A549 (cell line): ENCODE measurements around the gene CYP4F22. TPM values are rescaled to one million over a fixed set of nuclear protein-coding genes. Genes with fewer than 3 reads are reported as not detected.
A peak's percentile ranks its signal among the peaks of the same experiment; 100 is the strongest.
"Not testable (repeated sequence)": the region's sequence is repeated elsewhere in the genome, so short reads cannot be mapped to it uniquely, and the experiment has no call there.

Experiments
- ATAC-seq, 2 experiments: fragments of 200-7000 bp in 1 of 2; fragments of >200 bp in 1 of 2; cut with Nextera tagmentation in 1 of 2; cut with Tn5 transposase in 1 of 2; 3 replicates each; pipeline versions ENCODE4 v1.8.0 to v1.9.1; 2018 to 2020; ENCODE audit warnings: mild to moderate bottlenecking in 1 of 2, moderate library complexity in 1 of 2
- CTCF ChIA-PET: fragments of 300-600 bp; sonication (Branson Sonifier 250); formaldehyde crosslinking; extraction: SDS; loops from one replicate; lab custom pipeline; 2021; ENCODE audit warnings: antibody characterized with exemption, inconsistent platforms; lab: Yijun Ruan, JAX
- POLR2A ChIA-PET: fragments of 350-600 bp; formaldehyde crosslinking; extraction: SDS; loops from one replicate; lab custom pipeline; 2021; ENCODE audit warnings: antibody characterized with exemption, inconsistent platforms; lab: Yijun Ruan, JAX
- DNase-seq, 2 experiments: peaks; one replicate each; pipeline versions ENCODE4 v3.0.0 to v3.0.0-alpha.2; 2011 to 2016; ENCODE audit warnings: low read depth in 1 of 2, low spot score in 1 of 2
- FAIRE-seq: peaks from 2 replicates; lab custom pipeline; 2011; peaks lifted over from hg19 to GRCh38; lab: Jason Lieb, UNC
- H3K27ac ChIP-seq, 2 experiments: fragments of >200 bp; sonication (Bioruptor Twin); formaldehyde crosslinking; 3 replicates each; pipeline ENCODE4 v1.5.1; 2016 to 2017
- H3K4me1 ChIP-seq: fragments of >200 bp; sonication (Bioruptor Twin); formaldehyde crosslinking; 3 replicates; pipeline ENCODE4 v1.6.1; 2016
- H3K4me2 ChIP-seq: fragments of >200 bp; sonication (Bioruptor Twin); formaldehyde crosslinking; 3 replicates; pipeline ENCODE4 v1.6.1; 2016
- H3K4me3 ChIP-seq: fragments of >200 bp; sonication (Bioruptor Twin); formaldehyde crosslinking; 3 replicates; pipeline ENCODE4 v1.5.1; 2016
- H3K9me3 ChIP-seq: fragments of >200 bp; sonication (Bioruptor Twin); formaldehyde crosslinking; 3 replicates; pipeline ENCODE4 v1.6.1; 2016
- BHLHE40 ChIP-seq: IDR thresholded peaks from 2 replicates; pipeline ENCODE4 v1.6.1; 2012; ENCODE audit warnings: low read depth, low read length, inconsistent platforms
- CBX8 ChIP-seq: fragments of 200-600 bp; sonication (generic); IDR thresholded peaks from 2 replicates; pipeline ENCODE4 v1.6.1; 2016
- CHD2 ChIP-seq: fragments of 150-350 bp; IDR thresholded peaks from 2 replicates; pipeline ENCODE4 v1.6.1; 2014; ENCODE audit warnings: low read length; ENCODE audit not compliant: partially characterized antibody
- CHD4 ChIP-seq: fragments of 200-600 bp; sonication (generic); IDR thresholded peaks from 2 replicates; pipeline ENCODE4 v1.6.1; 2016; ENCODE audit warnings: antibody characterized with exemption, mild to moderate bottlenecking, borderline replicate concordance
- ELK1 ChIP-seq: fragments of 150-350 bp; IDR thresholded peaks from 2 replicates; pipeline ENCODE4 v1.6.1; 2014; ENCODE audit warnings: low read depth, mild to moderate bottlenecking, low read length
- EP300 ChIP-seq, 2 experiments: fragments of >200 bp; sonication (Bioruptor Twin); formaldehyde crosslinking; IDR thresholded peaks; 2 replicates in 1 of 2; 3 replicates in 1 of 2; pipeline ENCODE4 v1.6.1; 2016 to 2017
- ESRRA ChIP-seq: fragments of 150-350 bp; IDR thresholded peaks from 2 replicates; pipeline ENCODE4 v1.6.1; 2014; ENCODE audit warnings: mild to moderate bottlenecking, low read length, borderline replicate concordance
- HDAC2 ChIP-seq: fragments of 200-600 bp; sonication (generic); IDR thresholded peaks from 2 replicates; pipeline ENCODE4 v1.6.1; 2016
- HOXB13 ChIP-seq: fragments of 250-450 bp; sonication (Bioruptor Pico); IDR thresholded peaks from 2 replicates; pipeline ENCODE4 v1.5.0; 2020; ENCODE audit warnings: low read depth, mild to moderate bottlenecking, moderate library complexity
- JUN ChIP-seq, 2 experiments: fragments of >200 bp; sonication (Bioruptor Twin); formaldehyde crosslinking; IDR thresholded peaks; 2 replicates in 1 of 2; 3 replicates in 1 of 2; pipeline ENCODE4 v1.6.1; 2016 to 2017
- KDM1A ChIP-seq: fragments of 200-600 bp; sonication (generic); IDR thresholded peaks from 2 replicates; pipeline ENCODE4 v1.6.1; 2016; ENCODE audit warnings: low read depth, mild to moderate bottlenecking
- MAFK ChIP-seq: fragments of 450-650 bp; IDR thresholded peaks from 2 replicates; pipeline ENCODE4 v1.6.1; 2014; ENCODE audit not compliant: partially characterized antibody
- MYC ChIP-seq: IDR thresholded peaks from 2 replicates; pipeline ENCODE4 v1.6.1; 2012; ENCODE audit warnings: mild to moderate bottlenecking, inconsistent platforms, low read length, improper control_type of control experiment, borderline replicate concordance
- PBX3 ChIP-seq: IDR thresholded peaks from 2 replicates; pipeline ENCODE4 v1.6.1; 2012
- RCOR1 ChIP-seq: fragments of 150-350 bp; IDR thresholded peaks from 2 replicates; pipeline ENCODE4 v1.6.1; 2014; ENCODE audit warnings: antibody characterized with exemption, low read length, low read depth
- SREBF2 ChIP-seq: fragments of 450-650 bp; IDR thresholded peaks from 2 replicates; pipeline ENCODE4 v1.6.1; 2014; ENCODE audit warnings: mild to moderate bottlenecking, moderate library complexity
- USF2 ChIP-seq: fragments of 450-650 bp; IDR thresholded peaks from 2 replicates; pipeline ENCODE4 v1.6.1; 2014; ENCODE audit warnings: antibody characterized with exemption
- ZFP36 ChIP-seq: fragments of 450-650 bp; IDR thresholded peaks from 2 replicates; pipeline ENCODE4 v1.6.1; 2014; ENCODE audit warnings: borderline replicate concordance; ENCODE audit not compliant: partially characterized antibody
- ZNF302 ChIP-seq: fragments of 250-450 bp; sonication (Bioruptor Pico); IDR thresholded peaks from 2 replicates; pipeline ENCODE4 v1.9.0; 2021; ENCODE audit warnings: inconsistent platforms, mild to moderate bottlenecking, moderate library complexity
- ZSCAN20 ChIP-seq: fragments of 250-450 bp; sonication (Bioruptor Pico); IDR thresholded peaks from 2 replicates; pipeline ENCODE4 v1.8.0; 2022; ENCODE audit warnings: mild to moderate bottlenecking, moderate library complexity
- WGBS: methylation state at CpG from one replicate; pipeline ENCODE4 v1.1.6; 2017; ENCODE audit errors: missing lambda C conversion rate; 5-methylcytosine and 5-hydroxymethylcytosine counted together
- polyA plus RNA-seq, 4 experiments: library from polyadenylated mRNA; depleted of rRNA in 3 of 4; stranded (reverse); fragments of >200 nt; fragmentation: RNase III in 1 of 4; extraction: RNeasy Plus Mini Kit Qiagen cat#74134 plus additional on column Dnase treatment in 1 of 4; gene quantifications; 2 replicates in 3 of 4; 3 replicates in 1 of 4; pipeline ENCODE4 v1.2.3, GENCODE V29; 2011 to 2017

CYP4F22 gene
- polyA plus RNA-seq, 2 of the 4 experiments (the other 2 are of a cell fraction): 0.05 TPM; not detected in 1

GRCh38 chr19:15469513-15470297, 38.6 kb upstream of the CYP4F22 start:
- H3K4me2 ChIP-seq: no peak overlapping the region
- H3K27ac ChIP-seq: no peak overlapping the region
- no peak overlapping the region for H3K4me3 ChIP-seq
- FAIRE-seq (no peak), ATAC-seq (peak; percentile 72 to 80; a peak in 5 of 6 replicates), DNase-seq (no peak)
- no peaks in the 10 kb centered on the region for H3K9me3 ChIP-seq
- 71% methylated on average over 29 of the region's 65 CpGs for WGBS
- H3K4me1 ChIP-seq: peaks cover 12% of the 10 kb centered on the region
- no peak for TF ChIP-seq ZFP36
- no peak for TF ChIP-seq PBX3
- TF ChIP-seq SREBF2: no peak
- TF ChIP-seq ESRRA: no peak
- TF ChIP-seq MYC: no peak
- TF ChIP-seq RCOR1: no peak
- no peak for TF ChIP-seq HOXB13
- no peak for TF ChIP-seq KDM1A
- TF ChIP-seq MAFK: no peak
- TF ChIP-seq ZNF302 (CRISPR knock-in tag): no peak
- POLR2A ChIA-PET: no interaction called here
- CTCF ChIA-PET: interaction anchor here (1.0 kb wide), 1 partner anchor 9 kb away, joined by 3 read pairs; the partner anchor contains the start of gene PGLYRP2

GRCh38 chr19:15471639-15472101, 36.7 kb upstream of the CYP4F22 start:
- no peaks in the 10 kb centered on the region for H3K9me3 ChIP-seq
- no peak for DNase-seq
- ChIA-PET CTCF (no interaction called here), POLR2A (no interaction called here)
- 72% methylated on average over 13 of the region's 31 CpGs for WGBS
- ATAC-seq: no peak
- no peak for FAIRE-seq
- no peak overlapping the region for H3K4me3 ChIP-seq
- H3K4me2 ChIP-seq: no peak overlapping the region
- peaks cover 6% of the 10 kb centered on the region for H3K4me1 ChIP-seq
- H3K27ac ChIP-seq: no peak overlapping the region
- TF ChIP-seq BHLHE40 (no peak), KDM1A (no peak), CHD2 (no peak), ZNF302 (CRISPR knock-in tag) (no peak), RCOR1 (no peak), CHD4 (no peak), ELK1 (no peak), EP300 (IDR thresholded peaks at IDR 0.05) (no peak), JUN (IDR thresholded peaks at IDR 0.05) (no peak), CBX8 (no peak), SREBF2 (no peak), USF2 (no peak), ZSCAN20 (no peak), HDAC2 (no peak)
- TF ChIP-seq, all 56 proteins: peak for 0

- H3K4me2 ChIP-seq, H3K4me3 ChIP-seq, H3K4me1 ChIP-seq, H3K27ac ChIP-seq, DNase-seq, FAIRE-seq, CTCF ChIA-PET, POLR2A ChIA-PET, ATAC-seq, H3K9me3 ChIP-seq: not testable (repeated sequence)
- 67% methylated on average over 4 of the region's 4 CpGs for whole genome bisulfite sequencing
Observed at GRCh38 chr19:15473821-15474220, 34.5 kb upstream of the CYP4F22 start.
